B cell (primary cell): Measurements from ENCODE around the gene ORM1.

Experiments used
- CTCF ChIP-seq: fragments of 200-600 bp; IDR thresholded peaks from one replicate; pipeline ENCODE4 v1.8.0; 2022; ENCODE audit warnings: antibody characterized with exemption, mild to moderate bottlenecking
- EZH2 ChIP-seq: IDR thresholded peaks from 2 replicates; pipeline ENCODE4 v1.6.1; 2012; ENCODE audit warnings: borderline replicate concordance, low read depth, mild to moderate bottlenecking, moderate library complexity, low read length; ENCODE audit not compliant: insufficient read depth, poor library complexity, severe bottlenecking

DNA sequence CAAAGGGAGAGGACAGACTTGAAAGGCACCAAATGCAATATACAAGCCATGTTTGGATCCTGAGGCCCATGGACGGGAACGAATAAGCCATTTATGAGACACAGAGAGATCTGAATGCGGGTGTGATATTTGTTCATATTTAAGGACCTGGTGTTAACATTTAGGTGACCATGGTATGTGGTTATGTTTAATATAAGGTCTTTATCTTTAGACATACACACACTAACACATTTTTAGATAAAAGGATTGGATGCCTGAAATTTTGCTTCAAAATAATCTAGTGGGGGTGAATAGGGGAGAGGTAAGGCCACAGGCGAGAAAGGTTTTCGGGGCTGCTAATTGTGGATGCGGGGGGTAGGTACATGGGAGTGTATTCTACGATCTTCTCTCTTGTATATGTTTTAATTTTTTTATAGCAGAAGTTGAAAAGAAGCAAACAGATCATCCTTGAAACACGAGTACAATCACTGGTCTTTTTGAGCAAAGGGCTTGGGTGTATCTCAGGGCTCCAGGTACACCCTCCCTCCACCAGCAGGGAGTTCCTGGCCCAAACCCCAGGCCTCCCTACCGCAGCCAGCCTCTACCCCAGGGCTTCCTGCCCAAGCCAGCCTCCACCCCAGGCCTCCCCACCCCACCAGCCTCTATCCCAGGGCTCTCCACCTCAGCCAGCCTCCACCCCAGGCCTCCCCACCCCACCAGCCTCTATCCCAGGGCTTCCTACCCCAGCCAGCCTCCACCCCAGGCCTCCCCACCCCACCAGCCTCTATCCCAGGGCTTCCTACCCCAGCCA is 52.7 kb downstream of the ORM1 start:
- TF ChIP-seq CTCF (no peak), EZH2 (no peak)
